K562 (cell line): ENCODE measurements around the gene RORC. TPM values are rescaled to one million over a fixed set of nuclear protein-coding genes. Genes with fewer than 3 reads are reported as not detected.

Experiments
- ETV1 ChIP-seq: fragments of 450-650 bp; conservative IDR thresholded peaks from 2 replicates; pipeline ENCODE4 v1.6.1; 2016; ENCODE audit warnings: missing genetic modification characterization, control low read depth, low read depth, missing compliant biosample characterization
- polyA plus RNA-seq, 8 experiments: library from polyadenylated mRNA; depleted of rRNA in 4 of 8; stranded (reverse) in 5 of 8; unstranded in 3 of 8; fragments of >200 nt; fragmentation: Nextera tagmentation in 2 of 8; fragmentation: Illumina TruSeq in 1 of 8; extraction: Ambion mirVana in 2 of 8; extraction: Trizol in 1 of 8; gene quantifications; 2 replicates each; pipeline versions ENCODE4 v1.2.1 to v1.2.3, GENCODE V29; 2011 to 2014; ENCODE audit warnings: inconsistent platforms in 1 of 8, missing spikeins in 1 of 8
- total RNA-seq, 7 experiments: library from RNA; depleted of rRNA in 6 of 7; stranded (reverse); fragments of >200 nt in 6 of 7; fragmentation: Illumina TruSeq in 2 of 7; extraction: Trizol in 2 of 7; gene quantifications; 2 replicates each; pipeline versions ENCODE4 v1.2.1 to v1.2.3, GENCODE V29; 2011 to 2021; ENCODE audit warnings: low replicate concordance in 1 of 7
- TF ChIP-seq, protein P1 (sequence below): sonication (generic); formaldehyde crosslinking; IDR thresholded peaks from 2 replicates; pipeline ENCODE4 v1.8.0; 2023; ENCODE audit warnings: mild to moderate bottlenecking, missing genetic modification reagents
- TF ChIP-seq, protein P2 (sequence below): fragments of 200-800 bp; sonication (Bioruptor generic); IDR thresholded peaks from 2 replicates; pipeline ENCODE4 v1.6.1; 2016; ENCODE audit warnings: missing genetic modification characterization, missing compliant biosample characterization

RORC gene
- total and polyA plus RNA-seq, 9 of the 15 experiments (the other 6 are each of a cell fraction or from before 2014, with no cell fraction given) = not detected

DNA sequence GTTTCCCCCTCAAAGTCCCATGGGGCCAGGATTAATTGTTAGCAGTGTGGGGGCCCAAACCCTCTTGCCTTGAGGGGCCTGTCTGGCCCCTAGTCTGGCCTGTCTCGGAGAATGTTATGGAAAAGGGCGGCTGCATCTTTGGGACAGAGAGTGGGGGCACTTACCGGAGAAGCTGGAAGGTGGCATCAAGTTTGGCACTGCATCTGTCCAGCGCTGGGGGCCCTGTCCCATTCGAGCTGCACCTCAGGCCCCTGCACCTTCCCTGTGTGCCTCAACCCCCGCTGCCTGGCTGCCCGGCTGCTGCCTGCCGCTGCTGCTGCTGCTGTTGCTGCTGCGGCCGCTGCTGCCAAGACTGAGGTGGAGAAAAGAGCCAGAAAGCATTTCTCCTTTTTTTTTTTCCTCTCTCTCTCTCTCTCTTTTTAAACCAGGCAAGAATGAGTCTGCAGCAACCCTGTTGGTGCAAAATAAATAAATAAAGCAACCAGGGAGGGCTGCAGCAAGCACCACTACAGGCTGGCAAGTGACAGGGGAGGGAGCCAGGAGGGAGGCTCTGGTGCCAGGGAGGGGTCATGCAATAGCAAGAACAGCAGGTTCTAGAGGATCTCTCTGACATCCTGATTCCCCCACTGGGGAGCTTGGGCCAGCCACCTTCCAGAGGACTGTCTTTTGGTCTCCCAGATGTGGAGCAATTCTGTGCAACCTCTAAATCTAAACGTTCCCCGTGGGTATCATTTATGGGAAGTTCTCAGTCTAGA, 26.4 kb downstream of the RORC start, which contains the start of gene LINGO4 (continued):
- TF ChIP-seq, protein P1, sequence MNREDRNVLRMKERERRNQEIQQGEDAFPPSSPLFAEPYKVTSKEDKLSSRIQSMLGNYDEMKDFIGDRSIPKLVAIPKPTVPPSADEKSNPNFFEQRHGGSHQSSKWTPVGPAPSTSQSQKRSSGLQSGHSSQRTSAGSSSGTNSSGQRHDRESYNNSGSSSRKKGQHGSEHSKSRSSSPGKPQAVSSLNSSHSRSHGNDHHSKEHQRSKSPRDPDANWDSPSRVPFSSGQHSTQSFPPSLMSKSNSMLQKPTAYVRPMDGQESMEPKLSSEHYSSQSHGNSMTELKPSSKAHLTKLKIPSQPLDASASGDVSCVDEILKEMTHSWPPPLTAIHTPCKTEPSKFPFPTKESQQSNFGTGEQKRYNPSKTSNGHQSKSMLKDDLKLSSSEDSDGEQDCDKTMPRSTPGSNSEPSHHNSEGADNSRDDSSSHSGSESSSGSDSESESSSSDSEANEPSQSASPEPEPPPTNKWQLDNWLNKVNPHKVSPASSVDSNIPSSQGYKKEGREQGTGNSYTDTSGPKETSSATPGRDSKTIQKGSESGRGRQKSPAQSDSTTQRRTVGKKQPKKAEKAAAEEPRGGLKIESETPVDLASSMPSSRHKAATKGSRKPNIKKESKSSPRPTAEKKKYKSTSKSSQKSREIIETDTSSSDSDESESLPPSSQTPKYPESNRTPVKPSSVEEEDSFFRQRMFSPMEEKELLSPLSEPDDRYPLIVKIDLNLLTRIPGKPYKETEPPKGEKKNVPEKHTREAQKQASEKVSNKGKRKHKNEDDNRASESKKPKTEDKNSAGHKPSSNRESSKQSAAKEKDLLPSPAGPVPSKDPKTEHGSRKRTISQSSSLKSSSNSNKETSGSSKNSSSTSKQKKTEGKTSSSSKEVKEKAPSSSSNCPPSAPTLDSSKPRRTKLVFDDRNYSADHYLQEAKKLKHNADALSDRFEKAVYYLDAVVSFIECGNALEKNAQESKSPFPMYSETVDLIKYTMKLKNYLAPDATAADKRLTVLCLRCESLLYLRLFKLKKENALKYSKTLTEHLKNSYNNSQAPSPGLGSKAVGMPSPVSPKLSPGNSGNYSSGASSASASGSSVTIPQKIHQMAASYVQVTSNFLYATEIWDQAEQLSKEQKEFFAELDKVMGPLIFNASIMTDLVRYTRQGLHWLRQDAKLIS (CRISPR knock-in tag) = no peak
- no peak for TF ChIP-seq ETV1 (tag)
- TF ChIP-seq, protein P2, sequence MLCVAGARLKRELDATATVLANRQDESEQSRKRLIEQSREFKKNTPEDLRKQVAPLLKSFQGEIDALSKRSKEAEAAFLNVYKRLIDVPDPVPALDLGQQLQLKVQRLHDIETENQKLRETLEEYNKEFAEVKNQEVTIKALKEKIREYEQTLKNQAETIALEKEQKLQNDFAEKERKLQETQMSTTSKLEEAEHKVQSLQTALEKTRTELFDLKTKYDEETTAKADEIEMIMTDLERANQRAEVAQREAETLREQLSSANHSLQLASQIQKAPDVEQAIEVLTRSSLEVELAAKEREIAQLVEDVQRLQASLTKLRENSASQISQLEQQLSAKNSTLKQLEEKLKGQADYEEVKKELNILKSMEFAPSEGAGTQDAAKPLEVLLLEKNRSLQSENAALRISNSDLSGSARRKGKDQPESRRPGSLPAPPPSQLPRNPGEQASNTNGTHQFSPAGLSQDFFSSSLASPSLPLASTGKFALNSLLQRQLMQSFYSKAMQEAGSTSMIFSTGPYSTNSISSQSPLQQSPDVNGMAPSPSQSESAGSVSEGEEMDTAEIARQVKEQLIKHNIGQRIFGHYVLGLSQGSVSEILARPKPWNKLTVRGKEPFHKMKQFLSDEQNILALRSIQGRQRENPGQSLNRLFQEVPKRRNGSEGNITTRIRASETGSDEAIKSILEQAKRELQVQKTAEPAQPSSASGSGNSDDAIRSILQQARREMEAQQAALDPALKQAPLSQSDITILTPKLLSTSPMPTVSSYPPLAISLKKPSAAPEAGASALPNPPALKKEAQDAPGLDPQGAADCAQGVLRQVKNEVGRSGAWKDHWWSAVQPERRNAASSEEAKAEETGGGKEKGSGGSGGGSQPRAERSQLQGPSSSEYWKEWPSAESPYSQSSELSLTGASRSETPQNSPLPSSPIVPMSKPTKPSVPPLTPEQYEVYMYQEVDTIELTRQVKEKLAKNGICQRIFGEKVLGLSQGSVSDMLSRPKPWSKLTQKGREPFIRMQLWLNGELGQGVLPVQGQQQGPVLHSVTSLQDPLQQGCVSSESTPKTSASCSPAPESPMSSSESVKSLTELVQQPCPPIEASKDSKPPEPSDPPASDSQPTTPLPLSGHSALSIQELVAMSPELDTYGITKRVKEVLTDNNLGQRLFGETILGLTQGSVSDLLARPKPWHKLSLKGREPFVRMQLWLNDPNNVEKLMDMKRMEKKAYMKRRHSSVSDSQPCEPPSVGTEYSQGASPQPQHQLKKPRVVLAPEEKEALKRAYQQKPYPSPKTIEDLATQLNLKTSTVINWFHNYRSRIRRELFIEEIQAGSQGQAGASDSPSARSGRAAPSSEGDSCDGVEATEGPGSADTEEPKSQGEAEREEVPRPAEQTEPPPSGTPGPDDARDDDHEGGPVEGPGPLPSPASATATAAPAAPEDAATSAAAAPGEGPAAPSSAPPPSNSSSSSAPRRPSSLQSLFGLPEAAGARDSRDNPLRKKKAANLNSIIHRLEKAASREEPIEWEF (CRISPR knock-in tag) = no peak
